GM23248 (cell line): ENCODE results near the gene SAMD4B. TPM values are rescaled to one million over a fixed set of nuclear protein-coding genes. Genes with fewer than 3 reads are reported as not detected.

Source experiments
- DNase-seq: peaks from one replicate; pipeline ENCODE4 v3.0.0-alpha.2; 2015
- H2AFZ ChIP-seq: fragments of 200-600 bp; sonication (generic); 2 replicates; pipeline ENCODE4 v1.6.1; 2016; ENCODE audit warnings: antibody characterized with exemption
- H3F3A ChIP-seq: fragments of 200-600 bp; sonication (generic); 2 replicates; pipeline ENCODE4 v1.6.1; 2016; ENCODE audit warnings: mild to moderate bottlenecking, antibody characterized with exemption, mixed run types; ENCODE audit not compliant: insufficient read depth
- H3K27ac ChIP-seq: fragments of 200-600 bp; sonication (generic); 2 replicates; pipeline ENCODE4 v1.5.1; 2016; ENCODE audit warnings: mild to moderate bottlenecking
- H3K27me3 ChIP-seq: fragments of 200-600 bp; sonication (generic); replicated peaks from 2 replicates; pipeline ENCODE4 v1.6.1; 2016; ENCODE audit warnings: mild to moderate bottlenecking; ENCODE audit not compliant: insufficient read depth
- H3K36me3 ChIP-seq: fragments of 200-600 bp; sonication (generic); 2 replicates; pipeline ENCODE4 v1.6.1; 2016; ENCODE audit warnings: low read depth, mild to moderate bottlenecking
- H3K4me1 ChIP-seq: fragments of 200-600 bp; sonication (generic); 2 replicates; pipeline ENCODE4 v1.6.1; 2016; ENCODE audit warnings: mild to moderate bottlenecking; ENCODE audit not compliant: insufficient read depth
- H3K4me2 ChIP-seq: fragments of 200-600 bp; sonication (generic); one replicate; pipeline ENCODE4 v1.6.1; 2016; ENCODE audit warnings: mild to moderate bottlenecking; ENCODE audit not compliant: unreplicated experiment
- H3K4me3 ChIP-seq: fragments of 200-600 bp; sonication (generic); 2 replicates; pipeline ENCODE4 v1.5.1; 2016; ENCODE audit warnings: mild to moderate bottlenecking
- H3K79me2 ChIP-seq: fragments of 200-600 bp; sonication (generic); 2 replicates; pipeline ENCODE4 v1.6.1; 2016; ENCODE audit warnings: mild to moderate bottlenecking; ENCODE audit not compliant: insufficient read depth
- H3K9ac ChIP-seq: fragments of 200-600 bp; sonication (generic); 2 replicates; pipeline ENCODE4 v1.6.1; 2016; ENCODE audit warnings: mild to moderate bottlenecking
- H3K9me2 ChIP-seq: fragments of 200-600 bp; sonication (generic); 2 replicates; pipeline ENCODE4 v1.6.1; 2016; ENCODE audit warnings: mixed run types, mild to moderate bottlenecking, moderate library complexity; ENCODE audit not compliant: insufficient read depth
- H3K9me3 ChIP-seq: fragments of 200-600 bp; sonication (generic); one replicate; pipeline ENCODE4 v1.6.1; 2017; ENCODE audit warnings: low read depth
- H4K20me1 ChIP-seq: fragments of 200-600 bp; sonication (generic); 2 replicates; pipeline ENCODE4 v1.6.0; 2016; ENCODE audit not compliant: insufficient read depth
- EZH2 ChIP-seq: fragments of 200-600 bp; sonication (generic); IDR thresholded peaks from 2 replicates; pipeline ENCODE4 v1.6.1; 2018; ENCODE audit warnings: antibody characterized with exemption, mild to moderate bottlenecking; ENCODE audit not compliant: insufficient read depth, poor library complexity, severe bottlenecking
- EZH2phosphoT487 ChIP-seq: fragments of 200-600 bp; sonication (generic); IDR thresholded peaks from 2 replicates; pipeline ENCODE4 v1.6.1; 2018; ENCODE audit warnings: antibody characterized with exemption, moderate library complexity, mild to moderate bottlenecking, low read depth; ENCODE audit not compliant: insufficient read depth
- WGBS, 2 experiments: methylation state at CpG; one replicate each; pipeline ENCODE4 v1.1.6; 2015 to 2017; ENCODE audit warnings: low lambda C conversion rate in 2 of 2, low coverage in 1 of 2; ENCODE audit errors: missing lambda C conversion rate in 2 of 2; 5-methylcytosine and 5-hydroxymethylcytosine counted together
- in situ Hi-C: fragments of 300-500 bp; cut with MboI; formaldehyde crosslinking; loops from 2 replicates; pipeline ENCODE4 v1.15.0; 2020
- polyA plus RNA-seq: library from polyadenylated mRNA; unstranded; fragments of >200 nt; fragmentation: Nextera tagmentation; extraction: Ambion mirVana; gene quantifications from 2 replicates; pipeline ENCODE4 v1.2.1, GENCODE V29; 2016
- total RNA-seq: library from RNA; depleted of rRNA; stranded (reverse); fragments of >200 nt; shearing (Covaris generic); gene quantifications from 2 replicates; pipeline ENCODE4 v1.2.3, GENCODE V29; 2014

Gene SAMD4B
- total and polyA plus RNA-seq, 2 experiments from 2014 or later, result 66.7 to 71.9 TPM

- no peak overlapping the region for H3K4me2 ChIP-seq
- DNase-seq, result no peak
- H2AFZ ChIP-seq, result no peak overlapping the region
- no peaks in the 10 kb centered on the region for H3K9me2 ChIP-seq
- H3K36me3 ChIP-seq, result no peaks in the 10 kb centered on the region
- H3K79me2 ChIP-seq, result no peaks in the 10 kb centered on the region
- no peaks in the 10 kb centered on the region for H3K9me3 ChIP-seq
- no peaks in the 10 kb centered on the region for H4K20me1 ChIP-seq
- TF ChIP-seq EZH2phosphoT487, result no peak
- no peak for TF ChIP-seq EZH2
- no peaks in the 10 kb centered on the region for H3K27me3 ChIP-seq
- peaks cover 41% of the 10 kb centered on the region for H3K4me1 ChIP-seq
- 97 to 100% methylated on average over 4 of the region's 4 CpGs for WGBS, 2 experiments
- H3K27ac ChIP-seq, result 0 out of 2 replicates have a peak overlapping the region, but pooled peaks have one; percentile 98
- no peak overlapping the region for H3K4me3 ChIP-seq
- in situ Hi-C loops, result no loop called here
- H3F3A ChIP-seq, result peaks cover 43% of the 10 kb centered on the region
- no peak overlapping the region for H3K9ac ChIP-seq
These were observed 57.4 kb downstream of the SAMD4B start for GRCh38 chr19:39399668-39400050.

- H3F3A ChIP-seq, result peaks cover 43% of the 10 kb centered on the region
- no peak for TF ChIP-seq EZH2
- no peak for TF ChIP-seq EZH2phosphoT487
- no peaks in the 10 kb centered on the region for H3K36me3 ChIP-seq
- no peak overlapping the region for H3K4me2 ChIP-seq
- H3K9ac ChIP-seq, result no peak overlapping the region
- 92 to 95% methylated on average over 4 of the region's 4 CpGs for WGBS, 2 experiments
- DNase-seq, result no peak
- H3K27ac ChIP-seq, result no peak overlapping the region
- no peak overlapping the region for H3K4me3 ChIP-seq
- H3K27me3 ChIP-seq, result no peaks in the 10 kb centered on the region
- no peak overlapping the region for H2AFZ ChIP-seq
- no peaks in the 10 kb centered on the region for H3K79me2 ChIP-seq
- H4K20me1 ChIP-seq, result no peaks in the 10 kb centered on the region
- H3K9me2 ChIP-seq, result no peaks in the 10 kb centered on the region
- H3K9me3 ChIP-seq, result no peaks in the 10 kb centered on the region
- in situ Hi-C loops, result no loop called here
- H3K4me1 ChIP-seq, result peaks cover 41% of the 10 kb centered on the region
These were observed 57.8 kb downstream of the SAMD4B start for GRCh38 chr19:39400061-39400460.

- 67 to 70% methylated on average over 4 of the region's 4 CpGs for WGBS, 2 experiments
- peaks cover 44% of the 10 kb centered on the region for H3K4me1 ChIP-seq
- no peak overlapping the region for H2AFZ ChIP-seq
- TF ChIP-seq EZH2, result no peak
- no peak for TF ChIP-seq EZH2phosphoT487
- H3K4me2 ChIP-seq, result no peak overlapping the region
- H3K36me3 ChIP-seq, result no peaks in the 10 kb centered on the region
- no peaks in the 10 kb centered on the region for H3K9me2 ChIP-seq
- H3F3A ChIP-seq, result peaks cover 43% of the 10 kb centered on the region
- in situ Hi-C loops, result no loop called here
- H3K79me2 ChIP-seq, result no peaks in the 10 kb centered on the region
- DNase-seq, result no peak
- H3K27me3 ChIP-seq, result no peaks in the 10 kb centered on the region
- no peaks in the 10 kb centered on the region for H3K9me3 ChIP-seq
- no peak overlapping the region for H3K4me3 ChIP-seq
- no peaks in the 10 kb centered on the region for H4K20me1 ChIP-seq
- peak overlapping the region; percentile 96 for H3K9ac ChIP-seq
- peak overlapping the region; percentile 99 for H3K27ac ChIP-seq
These were observed 58.9 kb downstream of the SAMD4B start for GRCh38 chr19:39401070-39401548.

GRCh38 chr19:39401549-39402345 is 59.5 kb downstream of the SAMD4B start:
- H3K4me1 ChIP-seq, result peaks cover 47% of the 10 kb centered on the region
- H3K4me2 ChIP-seq, result no peak overlapping the region
- H3F3A ChIP-seq, result peaks cover 43% of the 10 kb centered on the region
- H3K27ac ChIP-seq, result peak overlapping the region; percentile 99
- H3K79me2 ChIP-seq, result peaks cover under 1% of the 10 kb centered on the region; the same call in 1 of the 2 replicates
- H3K36me3 ChIP-seq, result no peaks in the 10 kb centered on the region
- TF ChIP-seq EZH2, result no peak
- TF ChIP-seq EZH2phosphoT487, result no peak
- H4K20me1 ChIP-seq, result no peaks in the 10 kb centered on the region
- no peaks in the 10 kb centered on the region for H3K27me3 ChIP-seq
- peak; percentile 81 for DNase-seq
- no peaks in the 10 kb centered on the region for H3K9me3 ChIP-seq
- H3K9ac ChIP-seq, result peak overlapping the region; percentile 96
- H3K9me2 ChIP-seq, result no peaks in the 10 kb centered on the region
- no peak overlapping the region for H2AFZ ChIP-seq
- no peak overlapping the region for H3K4me3 ChIP-seq
- 24 to 27% methylated on average over 24 to 25 of the region's 25 CpGs for WGBS, 2 experiments
- in situ Hi-C loops, result no loop called here
